ENCODE data around the gene ZRANB2.

GRCh38 chr1:71116729-71117128, 35.9 kb upstream of the ZRANB2 start:
- TF ChIP-seq ZNF274 (IDR thresholded peaks at IDR 0.05; ENCODE audit: low read depth, low read length) = no peak
- no peak for TF ChIP-seq YY1 (IDR thresholded peaks at IDR 0.05; ENCODE audit: insufficient read depth, insufficient read length)
- TF ChIP-seq SUZ12 (IDR thresholded peaks at IDR 0.05; ENCODE audit: extremely low read depth, insufficient read depth, insufficient read length) = no peak

All from NT2/D1 (cell line).